GM19455 (cell line): ENCODE data around the gene COG1.

Source experiments
- ATAC-seq: cut with Tn5 transposase; IDR thresholded peaks from one replicate; pipeline ENCODE4 v1.9.1; 2021; ENCODE audit not compliant: unreplicated experiment

Gene COG1

DNA sequence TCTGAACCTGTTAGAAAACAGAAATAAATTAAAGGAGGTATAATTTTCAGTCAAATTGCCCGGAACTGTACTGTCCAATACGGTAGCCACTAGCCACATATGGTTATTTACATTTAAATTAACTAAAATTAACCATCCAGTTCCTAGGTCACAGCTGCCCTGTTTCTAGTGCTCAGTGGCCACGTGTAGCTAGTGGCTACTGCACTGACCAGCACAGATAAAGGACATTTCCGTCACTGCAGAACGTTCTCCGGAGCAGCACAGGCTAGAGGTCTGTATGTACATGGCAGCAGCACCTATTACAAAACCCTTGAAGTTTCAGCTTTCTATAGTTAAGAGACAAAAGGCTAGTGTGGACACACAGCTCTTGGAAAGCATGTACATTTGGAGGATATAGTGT lies 35.1 kb downstream of the COG1 start:
- ATAC-seq, result no peak

DNA sequence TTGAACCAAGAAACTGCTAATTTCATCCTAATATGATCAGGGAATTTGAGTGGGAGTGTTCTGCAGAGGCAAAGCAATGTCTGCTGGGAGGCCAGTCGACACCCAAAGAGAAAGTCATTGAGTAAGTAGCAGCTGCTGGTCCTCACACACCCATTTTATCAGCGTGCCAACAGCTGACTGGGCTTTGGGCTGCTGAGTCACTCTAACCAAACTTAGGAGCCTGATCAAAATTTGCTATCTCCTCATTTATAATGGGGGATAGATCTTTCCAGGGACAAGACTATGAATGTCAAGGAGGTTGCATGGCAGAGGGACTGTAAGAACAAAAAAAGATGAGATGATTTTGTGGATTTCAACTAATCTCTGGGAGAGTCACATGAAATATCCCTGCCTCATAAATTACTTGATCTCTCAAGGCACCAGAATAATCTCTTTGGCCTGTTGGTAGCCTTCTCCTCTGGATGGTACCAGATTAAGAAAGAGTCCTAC lies 35.9 kb downstream of the COG1 start:
- ATAC-seq, result no peak

DNA sequence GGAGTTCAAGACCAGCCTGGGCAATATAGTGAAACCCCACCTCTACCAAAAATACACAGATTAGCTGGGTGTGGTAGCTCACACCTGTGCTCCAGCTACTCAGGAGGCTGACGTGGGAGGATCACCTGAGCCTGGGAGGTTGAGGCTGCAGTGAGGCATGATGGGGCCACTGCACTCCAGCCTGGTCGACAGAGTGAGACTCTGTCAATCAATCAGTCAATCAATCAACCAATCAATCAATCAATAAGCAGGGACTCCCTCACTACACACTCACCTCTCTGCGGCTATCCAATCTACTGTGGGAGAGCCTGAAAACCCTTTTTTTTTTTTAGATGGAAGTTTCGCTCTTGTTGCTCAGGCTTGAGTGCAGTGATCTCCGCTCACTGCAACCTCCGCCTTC lies 37.2 kb downstream of the COG1 start:
- no peak for ATAC-seq

DNA sequence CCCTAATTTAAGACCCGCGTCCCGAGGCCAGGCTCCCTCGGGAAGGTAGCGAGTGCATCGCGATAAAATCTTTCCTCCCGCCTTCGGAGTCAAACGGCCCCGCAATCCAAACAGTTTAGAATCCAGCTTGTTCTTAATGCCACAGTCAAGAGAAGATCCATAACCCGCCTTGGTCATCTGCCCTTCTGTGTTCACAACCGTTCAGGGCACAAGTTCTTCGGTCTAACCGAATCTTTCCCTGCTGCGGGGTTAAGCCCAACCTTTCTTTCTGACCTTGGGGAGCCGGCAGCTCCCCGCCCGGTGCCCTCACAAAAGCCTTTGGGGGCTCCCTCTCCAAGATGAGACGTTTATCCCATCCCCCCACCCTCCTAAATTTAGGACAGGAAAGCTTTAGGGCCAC lies 38.5 kb downstream of the COG1 start:
- no peak for ATAC-seq

DNA sequence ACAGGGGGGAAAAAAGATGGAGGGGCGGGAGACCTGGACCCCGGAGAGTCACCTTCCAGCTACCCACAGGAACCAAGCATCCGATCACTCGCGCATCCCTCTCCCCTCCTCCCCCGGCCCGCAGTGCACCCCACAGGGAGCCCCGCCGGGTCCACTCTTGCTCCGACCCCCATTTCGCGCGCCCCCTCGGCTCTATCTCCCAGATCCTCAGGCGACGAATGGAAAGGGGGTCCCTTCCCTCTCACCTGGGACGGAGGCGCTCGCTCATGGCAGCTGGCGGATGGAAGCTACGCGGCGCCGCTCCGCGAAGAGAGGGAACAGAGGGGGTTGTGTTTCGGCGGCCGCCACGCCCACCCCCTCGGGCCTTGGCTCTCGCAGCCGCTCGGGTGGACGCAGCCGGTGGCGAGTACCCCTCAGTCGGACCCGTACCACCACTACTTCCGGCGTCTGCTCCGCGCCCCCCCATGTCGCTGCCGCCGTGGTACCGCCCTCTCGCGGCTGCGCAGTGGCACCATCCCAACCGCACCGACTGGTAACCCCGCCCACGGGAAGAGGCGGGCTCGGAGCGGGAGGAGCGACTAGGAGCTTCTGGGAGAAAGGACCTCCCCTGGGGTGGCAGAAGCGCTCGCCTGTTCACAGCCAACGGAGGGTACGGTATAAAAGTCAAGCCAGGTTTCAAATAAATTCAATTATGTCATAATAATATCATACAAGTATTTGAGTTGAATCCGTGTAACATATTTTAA lies 39.2 kb downstream of the COG1 start:
- peak; percentile 68 for ATAC-seq

DNA sequence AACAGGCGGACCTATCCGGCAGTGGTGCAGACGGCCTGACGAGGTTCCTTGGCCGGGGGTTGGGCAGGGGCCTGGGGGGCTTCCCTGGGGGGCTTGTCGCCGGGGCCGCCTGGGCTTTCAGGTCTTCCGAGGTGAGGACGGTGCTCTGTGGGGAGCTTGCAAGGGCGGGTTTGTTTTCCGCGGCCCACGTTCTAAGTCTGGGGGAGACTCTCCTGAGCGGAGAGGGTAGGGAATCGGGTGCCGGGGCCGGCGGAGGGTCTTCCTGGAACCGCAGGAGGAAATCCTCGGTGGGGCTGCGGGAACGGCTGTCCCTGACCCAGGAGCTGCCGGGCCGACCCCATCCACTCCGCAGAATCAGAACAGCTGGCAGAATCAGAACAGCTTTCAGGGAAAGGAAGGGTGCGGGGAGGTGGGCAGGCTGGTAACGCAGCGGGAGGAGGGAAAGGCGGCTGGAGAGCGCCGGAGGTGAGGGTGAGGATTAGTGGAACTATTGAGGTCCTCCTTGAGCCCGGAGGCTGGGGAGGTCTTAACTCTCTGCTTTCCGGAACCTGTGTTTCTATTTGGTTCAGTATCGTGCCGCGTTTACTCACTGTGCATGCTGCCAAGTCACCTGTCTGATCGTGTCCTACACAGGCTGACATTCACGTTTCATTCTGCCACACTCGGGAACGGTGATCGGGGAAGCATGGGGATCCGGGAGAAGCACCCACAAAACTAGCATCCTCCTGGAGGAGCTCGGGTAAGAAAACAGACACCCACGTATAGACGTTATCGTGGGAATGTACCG lies 39.9 kb downstream of the COG1 start:
- peak; percentile 26 for ATAC-seq

DNA sequence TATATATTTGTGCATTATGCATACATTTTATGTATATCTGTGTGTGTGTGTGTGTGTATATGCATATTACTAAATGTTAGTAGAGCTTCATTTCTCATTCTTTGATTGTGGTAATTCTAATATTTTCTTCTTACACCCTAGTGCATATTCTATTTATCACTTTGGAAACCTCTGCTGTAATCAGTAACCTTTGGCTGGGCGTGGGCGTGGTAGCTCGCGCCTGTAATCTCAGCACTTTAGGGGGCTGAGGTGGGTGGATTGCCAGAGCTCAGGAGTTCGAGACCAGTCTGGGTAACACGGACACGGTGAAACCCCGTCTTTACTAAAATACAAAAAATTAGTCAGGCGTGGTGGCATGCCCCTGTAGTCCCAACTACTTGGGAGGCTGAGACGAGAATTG lies 41.9 kb downstream of the COG1 start:
- no peak for ATAC-seq

DNA sequence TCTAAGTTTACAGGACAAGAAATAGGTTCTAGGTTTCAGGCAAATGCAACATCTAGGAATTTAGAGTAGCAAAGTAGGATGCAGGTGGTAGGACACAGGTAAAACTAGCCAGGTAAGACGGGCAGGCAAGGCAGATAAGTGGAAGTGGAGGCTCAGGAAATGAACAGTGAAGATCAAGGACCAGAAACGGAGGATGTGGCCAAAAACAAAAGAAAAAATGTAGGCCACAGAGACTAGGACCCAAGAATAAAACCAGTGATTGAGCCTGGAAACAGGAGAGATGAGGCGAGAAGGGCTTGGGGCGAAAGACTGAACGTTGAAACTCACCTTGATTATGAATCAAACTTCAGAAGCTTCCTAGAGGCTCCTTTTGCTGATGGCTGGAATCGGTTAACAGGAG lies 44.9 kb downstream of the COG1 start:
- ATAC-seq, result no peak

DNA sequence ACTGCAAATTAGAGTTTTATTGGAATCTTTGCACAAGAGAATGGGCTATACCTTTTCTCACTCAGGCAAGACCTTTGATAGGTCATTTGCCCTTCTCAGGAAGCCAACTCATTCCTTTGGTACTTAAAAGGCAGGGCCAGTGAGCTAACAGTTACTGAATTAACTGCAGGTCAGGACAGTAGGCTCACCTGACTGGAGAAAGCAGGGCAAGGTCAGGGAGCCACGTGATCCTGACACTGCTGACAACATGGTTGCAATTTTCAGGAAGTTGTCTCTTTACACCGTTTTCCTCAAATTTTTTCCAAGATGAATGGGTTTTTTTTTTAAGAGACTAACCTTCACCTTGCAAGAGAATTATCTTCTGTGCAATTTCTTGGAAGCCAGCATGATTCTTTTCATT lies 47.7 kb downstream of the COG1 start:
- ATAC-seq, result no peak

DNA sequence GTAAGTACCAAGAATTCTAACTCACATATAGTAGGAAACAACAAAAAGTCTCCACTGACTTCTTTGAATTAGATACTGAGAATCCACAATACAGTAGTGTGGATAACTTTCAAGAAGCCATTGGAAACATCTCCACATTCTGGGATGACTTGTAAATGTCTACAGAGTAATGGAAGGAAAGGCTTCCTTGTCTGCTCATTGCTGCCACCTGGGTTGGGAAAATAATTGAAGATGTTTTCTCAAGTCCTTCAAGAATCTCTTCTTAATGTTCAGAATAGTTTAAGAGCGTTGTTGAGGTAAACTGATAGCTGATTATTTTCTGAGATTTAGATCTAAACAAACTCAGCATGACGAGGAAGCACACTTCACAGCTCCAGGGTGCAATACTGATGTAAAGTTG lies 54.9 kb downstream of the COG1 start:
- ATAC-seq, result no peak

DNA sequence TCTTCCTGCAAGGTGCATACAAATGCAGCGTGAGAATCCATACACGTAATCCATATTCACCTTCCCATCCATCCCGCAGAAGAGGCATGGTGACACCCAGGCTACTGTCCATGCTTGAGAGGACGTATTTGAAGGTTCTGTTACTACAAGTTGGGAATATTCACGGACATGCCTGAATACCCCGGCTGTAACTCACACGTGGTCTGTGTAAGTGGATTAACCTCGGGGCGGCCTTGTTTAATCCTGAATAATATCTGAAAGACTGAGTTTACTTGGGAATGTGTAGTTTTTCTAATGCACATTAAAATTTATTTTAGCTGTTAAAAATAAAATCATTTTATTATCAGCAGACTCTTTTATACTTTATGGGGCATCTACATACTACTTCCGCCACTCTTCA lies 55.7 kb downstream of the COG1 start:
- ATAC-seq, result no peak

DNA sequence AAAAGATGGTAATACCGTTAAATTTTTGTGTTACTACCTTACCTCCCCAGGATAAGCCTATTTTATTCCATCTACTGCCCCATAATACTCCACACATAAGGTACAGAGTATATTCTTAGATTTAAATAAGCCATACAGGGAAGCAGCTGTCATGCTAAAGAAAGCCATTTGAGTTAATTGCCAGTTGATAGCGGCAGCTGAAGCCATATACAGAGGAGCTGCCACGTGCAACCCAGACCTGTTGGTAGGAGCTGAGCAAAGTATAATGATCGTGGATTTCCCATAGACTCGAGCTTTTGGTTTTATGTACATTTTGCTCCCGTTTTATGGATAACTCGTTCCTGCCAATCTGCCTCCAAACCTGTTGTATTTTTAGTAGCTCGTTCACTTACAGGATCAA lies 56.8 kb downstream of the COG1 start:
- ATAC-seq, result no peak

DNA sequence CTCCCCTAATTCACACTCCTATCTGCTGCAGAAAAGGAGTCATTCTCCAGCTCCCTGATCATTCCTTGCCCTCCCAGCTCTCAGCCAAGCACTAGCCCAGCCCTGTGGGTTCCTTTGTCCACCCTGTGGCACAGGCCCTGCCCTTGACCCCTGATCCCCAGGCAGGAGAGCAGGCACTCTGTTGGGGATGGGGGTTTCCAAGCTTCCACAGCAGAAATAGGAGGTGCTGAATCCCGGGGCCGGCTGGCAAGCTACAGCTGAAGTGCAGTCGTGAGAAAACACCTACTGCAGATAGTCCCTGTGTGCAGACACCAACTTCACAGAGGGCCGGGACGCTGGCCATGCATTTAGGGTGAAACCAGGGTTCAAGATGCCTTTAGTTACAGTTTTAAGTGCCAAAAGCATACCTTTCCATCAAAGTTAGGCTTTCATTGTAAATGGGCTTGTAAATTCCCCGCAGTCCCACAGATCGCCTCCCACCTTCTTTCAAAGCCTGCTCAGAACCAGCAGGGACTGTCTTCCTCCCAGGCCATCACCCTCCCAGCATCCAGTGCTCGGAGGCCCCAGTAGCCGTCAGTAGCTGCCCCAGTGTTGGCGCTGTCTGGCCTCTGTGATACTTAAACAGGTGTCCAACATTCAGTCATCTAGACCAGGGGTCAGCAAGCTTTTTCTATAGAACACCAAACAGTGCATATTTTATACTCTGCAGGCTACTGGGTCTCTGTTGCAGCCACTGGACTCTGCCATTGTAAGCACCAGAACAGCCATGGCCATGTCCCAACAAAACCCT lies 58.2 kb downstream of the COG1 start:
- no peak for ATAC-seq

DNA sequence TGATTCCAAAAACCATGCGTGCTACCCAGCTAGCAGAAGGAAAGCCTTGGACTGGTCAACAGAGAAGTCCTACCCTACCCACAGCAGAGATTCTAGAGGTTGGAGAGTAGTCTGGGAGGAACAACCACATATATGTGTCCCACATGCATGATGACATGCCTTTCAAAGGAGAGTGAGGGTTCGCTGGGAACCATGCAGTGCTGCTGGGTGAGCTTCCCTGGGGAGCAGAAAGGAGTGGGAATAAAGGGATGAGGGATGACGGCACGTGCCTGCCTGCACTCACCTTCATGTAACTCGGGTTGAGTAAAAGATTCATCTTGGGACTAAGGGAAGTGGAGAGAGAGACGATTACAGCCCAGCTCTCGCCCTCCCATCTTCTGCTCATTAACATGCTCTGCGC lies 59.0 kb downstream of the COG1 start:
- no peak for ATAC-seq

DNA sequence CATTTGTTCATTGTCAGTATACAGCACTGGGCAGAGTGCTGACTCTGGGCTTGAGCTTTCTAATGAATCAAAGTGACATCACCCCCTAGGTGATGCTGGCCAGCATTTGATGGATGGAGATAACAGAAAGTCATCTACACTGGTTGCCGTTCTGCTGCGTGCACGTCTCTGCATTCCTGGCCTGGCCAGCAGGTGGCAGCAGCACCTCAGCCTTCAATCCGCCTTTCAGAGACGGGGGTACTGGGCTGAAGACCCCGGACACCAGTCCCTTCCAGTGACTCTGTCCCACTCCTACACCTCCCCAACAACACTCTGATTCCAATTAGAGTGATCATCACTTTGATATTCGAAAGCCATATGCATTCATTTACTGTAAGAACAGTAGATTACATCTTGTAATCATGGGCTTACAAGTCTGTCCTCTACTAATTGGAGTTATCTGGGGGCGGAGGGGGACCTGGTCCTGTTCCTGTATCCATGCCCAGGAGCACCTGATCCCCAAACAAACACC lies 62.9 kb downstream of the COG1 start:
- ATAC-seq, result no peak

DNA sequence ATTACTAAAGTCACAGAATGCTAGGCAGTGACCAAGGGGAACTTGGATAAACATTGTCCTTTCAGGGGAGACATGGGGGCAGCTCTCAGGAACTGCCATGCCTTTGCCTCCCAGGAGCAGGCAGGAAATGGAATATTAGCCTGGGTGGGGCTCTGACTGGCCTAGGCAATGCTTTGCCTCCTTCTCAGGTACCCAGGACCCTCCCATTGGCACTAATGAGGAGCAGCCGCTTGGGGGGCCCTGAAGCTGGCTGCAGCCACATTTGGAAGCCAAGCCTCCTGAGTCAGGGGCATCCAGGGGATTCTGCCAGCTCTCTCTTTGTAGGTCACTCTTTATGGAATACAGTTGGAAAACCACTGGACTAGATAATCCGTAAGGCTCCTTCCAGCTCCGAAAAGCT lies 63.4 kb downstream of the COG1 start:
- no peak for ATAC-seq

DNA sequence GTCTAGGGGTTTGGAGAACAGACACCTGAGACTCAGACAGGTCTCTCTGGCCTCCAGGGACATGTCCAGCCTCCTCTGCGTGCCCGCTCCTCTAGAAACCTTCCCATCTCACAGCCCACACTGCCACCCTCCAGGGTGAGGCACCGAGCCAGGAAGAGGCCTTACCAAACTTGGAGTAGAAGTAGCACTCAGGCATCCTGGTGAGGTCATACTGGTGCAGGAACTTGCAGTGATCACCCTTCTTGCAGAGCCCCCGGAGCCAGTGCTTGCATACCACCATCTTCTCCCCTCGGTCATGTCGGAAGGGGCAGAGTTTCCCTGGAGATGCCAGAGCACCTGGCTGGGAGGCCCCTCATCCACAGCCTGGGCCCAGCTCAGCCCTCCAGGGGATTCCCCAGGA lies 64.7 kb downstream of the COG1 start:
- no peak for ATAC-seq
